Ishikawa (cell line): ENCODE results near the gene AXIN2.

Experiments used
- CEBPB ChIP-seq: IDR thresholded peaks from 2 replicates; pipeline ENCODE4 v1.6.1; 2012
- CREB1 ChIP-seq: IDR thresholded peaks from 2 replicates; pipeline ENCODE4 v1.6.1; 2012; ENCODE audit warnings: low read depth
- EGR1 ChIP-seq: IDR thresholded peaks from 2 replicates; pipeline ENCODE4 v1.6.1; 2012
- FOXM1 ChIP-seq: IDR thresholded peaks from 2 replicates; pipeline ENCODE4 v1.6.1; 2012; ENCODE audit warnings: low read depth, borderline replicate concordance
- MAX ChIP-seq: IDR thresholded peaks from 2 replicates; pipeline ENCODE4 v1.6.1; 2012
- NFIC ChIP-seq: IDR thresholded peaks from 2 replicates; pipeline ENCODE4 v1.6.1; 2012
- RAD21 ChIP-seq: IDR thresholded peaks from 2 replicates; pipeline ENCODE4 v1.6.1; 2012; ENCODE audit warnings: low read depth
- REST ChIP-seq: IDR thresholded peaks from 2 replicates; pipeline ENCODE4 v1.6.1; 2012; ENCODE audit warnings: low read depth, mild to moderate bottlenecking
- TAF1 ChIP-seq: IDR thresholded peaks from 2 replicates; pipeline ENCODE4 v1.6.1; 2012; ENCODE audit warnings: low read depth, mild to moderate bottlenecking
- TCF12 ChIP-seq: IDR thresholded peaks from 2 replicates; pipeline ENCODE4 v1.6.1; 2012; ENCODE audit warnings: low read depth
- TEAD4 ChIP-seq: IDR thresholded peaks from 2 replicates; pipeline ENCODE4 v1.6.1; 2012
- USF1 ChIP-seq: IDR thresholded peaks from 2 replicates; pipeline ENCODE4 v1.6.1; 2012
- YY1 ChIP-seq: IDR thresholded peaks from 2 replicates; pipeline ENCODE4 v1.6.1; 2012; ENCODE audit warnings: low read depth
- ZBTB7A ChIP-seq: IDR thresholded peaks from 2 replicates; pipeline ENCODE4 v1.6.1; 2012; ENCODE audit warnings: low read depth

Gene AXIN2

DNA sequence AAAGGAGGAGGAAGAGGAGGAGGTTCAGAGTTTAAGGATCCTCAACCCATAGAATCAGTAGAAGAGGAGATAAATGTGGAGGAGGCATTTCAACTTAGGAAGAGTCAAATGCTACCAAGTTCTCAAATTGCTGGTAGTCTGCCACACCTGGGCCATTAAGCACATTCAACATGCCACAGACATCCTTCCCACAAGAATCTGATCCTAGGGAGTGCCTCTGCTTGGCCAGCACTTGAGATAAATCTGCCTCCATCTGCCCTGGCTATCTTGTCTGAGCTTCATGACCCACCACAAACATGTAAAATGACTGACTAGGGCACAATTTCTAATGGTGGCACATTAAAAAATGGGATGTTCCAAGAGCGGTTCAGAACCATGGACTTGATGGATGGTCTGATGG is 37.3 kb upstream of the AXIN2 start:
- TF ChIP-seq CEBPB = no peak

- TF ChIP-seq NFIC (no peak), CEBPB (no peak), USF1 (peak; percentile 76), CREB1 (no peak), TAF1 (no peak), YY1 (no peak)
Measured at GRCh38 chr17:65595071-65595656, 33.7 kb upstream of the AXIN2 start.

DNA sequence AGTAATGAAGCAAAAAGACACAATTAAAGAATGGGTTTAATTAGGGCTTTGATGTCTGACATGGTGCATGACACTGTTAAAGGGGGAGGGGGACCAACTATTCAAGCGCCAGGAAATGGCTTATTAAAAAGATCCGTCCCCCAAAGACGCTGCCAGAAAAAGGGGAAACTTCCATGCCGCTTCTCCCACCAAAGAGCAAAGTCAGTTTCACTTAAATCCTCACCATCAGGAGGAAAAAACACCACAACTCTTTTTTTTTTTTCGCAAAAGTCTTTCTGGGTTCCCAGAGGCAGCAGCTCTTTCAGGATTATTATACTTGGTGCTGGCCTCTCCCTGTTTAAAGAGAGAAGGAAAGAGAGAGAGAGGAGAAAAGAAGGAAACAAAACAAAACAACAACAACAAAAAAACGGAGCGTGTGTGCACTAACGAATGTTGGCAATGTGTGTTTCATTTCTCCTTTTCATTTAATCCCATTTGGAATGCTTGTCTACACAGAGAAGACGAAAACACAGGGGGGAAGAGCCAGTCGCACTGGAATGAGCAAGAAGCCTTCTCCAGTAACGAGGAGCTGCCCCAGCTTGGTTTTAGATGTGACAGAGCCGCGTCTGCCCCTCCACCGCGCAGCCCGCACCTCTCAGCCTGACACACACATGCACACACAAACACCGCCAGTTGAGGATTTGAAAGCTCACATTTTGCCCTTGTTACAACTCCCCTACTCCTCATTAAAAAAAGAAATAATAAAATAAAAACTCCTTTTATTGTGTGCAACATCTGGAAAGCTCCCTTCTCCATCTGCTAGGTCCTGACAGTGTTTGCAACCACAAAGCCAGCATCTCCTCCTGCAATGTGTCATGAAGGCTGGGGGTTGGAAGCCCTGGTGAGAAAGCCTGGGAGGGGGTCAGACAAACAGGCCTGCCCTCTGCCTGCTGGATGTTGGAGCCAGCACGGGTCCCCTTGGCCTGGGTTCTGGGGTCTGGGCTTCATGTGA is 32.7 kb upstream of the AXIN2 start:
- TF ChIP-seq TEAD4 = no peak
- no peak for TF ChIP-seq CREB1
- no peak for TF ChIP-seq MAX
- no peak for TF ChIP-seq FOXM1
- no peak for TF ChIP-seq REST
- TF ChIP-seq RAD21 = no peak
- TF ChIP-seq CEBPB = no peak
- no peak for TF ChIP-seq TCF12
- TF ChIP-seq ZBTB7A = no peak

DNA sequence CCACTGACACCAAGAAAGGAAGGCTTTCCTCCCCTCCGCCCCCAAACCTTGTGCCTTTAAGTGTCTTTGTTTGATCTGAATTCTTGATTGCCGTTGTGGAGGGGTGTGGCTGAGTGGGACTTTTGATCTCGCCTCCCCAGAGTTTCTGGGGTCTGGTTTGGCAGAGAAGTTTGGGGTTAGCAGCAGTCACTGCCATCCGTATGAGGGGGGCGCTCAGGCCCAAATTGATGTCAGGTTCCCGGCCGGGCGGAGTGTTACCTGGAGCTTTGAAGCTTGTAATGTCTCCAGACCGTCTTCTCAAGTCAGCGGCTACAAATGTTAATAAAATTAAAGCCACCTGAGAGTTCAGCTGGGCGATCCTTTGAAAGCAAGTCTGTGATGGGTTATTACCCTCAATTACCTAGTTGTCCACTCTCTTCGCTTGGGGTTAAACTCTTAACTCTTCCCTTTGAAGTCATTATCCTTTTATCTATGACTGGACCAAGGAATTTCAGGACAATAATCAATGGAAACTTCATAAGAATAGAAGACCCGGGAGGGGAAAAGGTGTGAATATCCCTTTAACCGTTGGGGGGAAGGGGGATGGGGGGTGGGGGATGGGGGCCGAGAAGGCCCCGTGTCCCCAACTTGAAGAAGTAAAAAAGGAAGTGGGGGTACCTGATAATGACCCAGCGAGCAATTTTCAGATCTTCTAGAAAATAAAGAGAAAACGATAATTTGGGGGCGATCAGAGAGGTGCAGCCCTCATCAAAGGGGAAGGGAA is 31.8 kb upstream of the AXIN2 start:
- TF ChIP-seq USF1 (no peak), CEBPB (no peak), RAD21 (no peak), MAX (no peak), TAF1 (no peak), FOXM1 (no peak), NFIC (no peak), EGR1 (no peak), CREB1 (no peak), ZBTB7A (no peak), REST (no peak)

- no peak for TF ChIP-seq TAF1
Measured at GRCh38 chr17:65592125-65592965, 30.9 kb upstream of the AXIN2 start.
